GM13977 (cell line): ENCODE data around the gene TIGD3.

Experiments
- DNase-seq: peaks from one replicate; pipeline ENCODE4 v3.0.0; 2012; ENCODE audit warnings: low spot score
- CTCF ChIP-seq: IDR thresholded peaks from 2 replicates; pipeline ENCODE4 v1.5.1; 2012; ENCODE audit warnings: mild to moderate bottlenecking, control low read depth; ENCODE audit not compliant: insufficient read depth; ENCODE audit errors: extremely low read depth, missing control alignments
- in situ Hi-C: fragments of 300-500 bp; cut with MboI; formaldehyde crosslinking; loops from one replicate; pipeline ENCODE4 v1.12.0; 2022; ENCODE audit warnings: low sequenced_read_pairs, low pct_unique_long_range_greater_than_20kb, mixed read lengths, inconsistent platforms; ENCODE audit not compliant: unreplicated experiment

The TIGD3 gene

GRCh38 chr11:65399845-65400244 lies 45.3 kb downstream of the TIGD3 start:
- in situ Hi-C loops = no loop called here
- TF ChIP-seq CTCF = no peak
- DNase-seq = no peak

GRCh38 chr11:65400307-65401072 lies 45.9 kb downstream of the TIGD3 start:
- no peak for TF ChIP-seq CTCF
- in situ Hi-C loops = no loop called here
- DNase-seq = no peak

- in situ Hi-C loops = no loop called here
- no peak for TF ChIP-seq CTCF
- no peak for DNase-seq
Measured at GRCh38 chr11:65401073-65401802, 46.7 kb downstream of the TIGD3 start.

GRCh38 chr11:65401803-65402248 lies 47.3 kb downstream of the TIGD3 start:
- in situ Hi-C loops = no loop called here
- no peak for TF ChIP-seq CTCF
- no peak for DNase-seq

- DNase-seq = no peak
- in situ Hi-C loops = no loop called here
Measured at GRCh38 chr11:65402790-65403189, 48.2 kb downstream of the TIGD3 start.

GRCh38 chr11:65403607-65404121 lies 49.1 kb downstream of the TIGD3 start:
- TF ChIP-seq CTCF = no peak
- in situ Hi-C loops = no loop called here
- DNase-seq = no peak

More at GRCh38 chr11:65402790-65403189, 48.2 kb downstream of the TIGD3 start:
- no peak for TF ChIP-seq CTCF
